GM10248 (cell line): ENCODE measurements around the gene KATNB1.

ENCODE experiments used
- CTCF ChIA-PET: fragments of 300-600 bp; sonication (Branson Sonifier 250); formaldehyde crosslinking; extraction: SDS; loops from one replicate; lab custom pipeline; 2021; ENCODE audit warnings: antibody characterized with exemption; lab: Yijun Ruan, JAX
- POLR2A ChIA-PET: fragments of 350-650 bp; sonication (Branson Sonifier 250); formaldehyde crosslinking; extraction: SDS; loops from one replicate; lab custom pipeline; 2020; ENCODE audit warnings: antibody characterized with exemption; lab: Yijun Ruan, JAX
- DNase-seq: peaks from one replicate; pipeline ENCODE4 v3.0.0; 2012; ENCODE audit errors: extremely low spot score
- CTCF ChIP-seq: IDR thresholded peaks from 2 replicates; pipeline ENCODE4 v1.5.1; 2012; ENCODE audit warnings: mild to moderate bottlenecking, low read depth; ENCODE audit errors: extremely low read depth, missing control alignments, control extremely low read depth

The KATNB1 gene

GRCh38 chr16:57690782-57691471, 44.6 kb upstream of the KATNB1 start:
- CTCF ChIA-PET: interaction anchor here (2.0 to 2.9 kb wide), 2 partner anchors 43 to 115 kb away, joined by 7 to 8 read pairs; no protein-coding TSS in a partner anchor
- DNase-seq: no peak
- POLR2A ChIA-PET: no interaction called here

DNA sequence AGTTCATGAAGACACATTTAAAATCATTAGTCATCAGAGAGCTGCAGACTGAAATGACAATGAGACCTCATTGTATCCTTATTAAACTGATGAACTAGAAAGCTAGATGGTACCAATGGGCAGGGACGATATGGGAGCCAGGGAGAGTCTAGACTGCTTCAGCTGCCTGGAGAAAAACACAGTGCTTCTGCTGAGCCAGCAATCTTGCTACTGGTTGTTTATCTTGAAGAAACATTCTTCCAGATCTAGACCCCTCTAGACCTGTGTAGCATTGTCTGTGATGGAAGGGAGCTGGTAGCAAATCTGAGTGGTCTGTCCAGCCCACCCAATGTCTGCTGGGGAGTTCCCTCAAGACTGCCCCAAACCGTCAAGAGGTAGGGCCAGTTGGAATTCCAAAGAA, 42.9 kb upstream of the KATNB1 start:
- no peak for DNase-seq
- TF ChIP-seq CTCF: no peak
- ChIA-PET POLR2A (no interaction called here), CTCF (interaction anchor here (1.1 kb wide), 1 partner anchor 8 kb away, joined by 3 read pairs; no protein-coding TSS in a partner anchor)

More at GRCh38 chr16:57690782-57691471, 44.6 kb upstream of the KATNB1 start:
- TF ChIP-seq CTCF: no peak

DNA sequence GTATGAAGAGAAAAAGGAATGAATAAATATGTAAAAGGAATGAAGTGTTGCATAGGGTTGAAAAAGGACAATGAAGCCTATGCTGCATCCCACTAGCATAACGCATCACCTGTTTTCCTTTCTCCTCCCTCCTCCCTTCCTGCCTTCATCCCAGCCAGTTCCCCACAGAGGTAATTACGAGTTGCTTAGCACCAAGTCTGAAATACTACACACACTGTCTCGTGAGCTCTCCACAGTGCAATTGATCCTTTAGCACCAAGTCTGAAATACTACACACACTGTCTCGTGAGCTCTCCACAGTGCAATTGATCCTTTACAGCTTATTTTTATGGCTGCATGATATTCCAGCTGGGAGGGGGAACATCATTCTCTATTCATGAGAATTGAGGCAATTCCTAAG, 42.0 kb upstream of the KATNB1 start:
- ChIA-PET POLR2A (no interaction called here), CTCF (interaction anchor here (1.2 kb wide), 1 partner anchor 10 kb away, joined by 4 read pairs; no protein-coding TSS in a partner anchor)
- TF ChIP-seq CTCF: no peak
- DNase-seq: no peak

- CTCF ChIA-PET: interaction anchor here (1.2 to 1.4 kb wide), 2 partner anchors 9 to 10 kb away, joined by 4 to 5 read pairs; no protein-coding TSS in a partner anchor
- POLR2A ChIA-PET: no interaction called here
- no peak for DNase-seq
- TF ChIP-seq CTCF: no peak
These were observed 41.3 kb upstream of the KATNB1 start for GRCh38 chr16:57694231-57694724.

- no peak for TF ChIP-seq CTCF
- POLR2A ChIA-PET: no interaction called here
- peak; percentile 73 for DNase-seq
- CTCF ChIA-PET: interaction anchor here (0.7 to 1.4 kb wide), 2 partner anchors 10 to 49 kb away, joined by 3 to 5 read pairs; no protein-coding TSS in a partner anchor
These were observed 40.6 kb upstream of the KATNB1 start, which contains the start of gene DRC7 for GRCh38 chr16:57694725-57695679. Gene DRC7, plus strand, starts transcription at chr16:57694806. Its CDS starts 3,144 bp downstream, at chr16:57697950.

DNA sequence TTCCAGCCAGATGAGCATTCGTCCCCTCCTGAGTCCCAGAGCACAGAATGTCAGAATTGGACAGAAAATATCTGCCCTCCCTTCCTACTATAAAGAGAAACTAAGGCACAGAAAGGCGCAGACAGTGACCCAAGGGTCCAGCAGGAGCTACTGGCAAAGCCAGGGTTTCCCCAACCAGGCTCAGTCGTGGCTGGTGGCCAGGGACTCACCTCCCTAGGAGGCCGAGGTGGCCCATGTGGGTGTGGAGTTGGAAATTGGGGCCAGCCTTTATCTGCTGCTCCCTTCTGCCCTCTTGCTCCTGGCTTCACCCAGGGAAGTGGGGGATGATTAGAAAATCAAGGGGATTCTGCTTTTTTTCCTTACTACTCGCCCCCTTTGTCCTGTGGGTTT, 39.9 kb upstream of the KATNB1 start:
- no peak for TF ChIP-seq CTCF
- CTCF ChIA-PET: interaction anchor here (0.7 to 1.4 kb wide), 2 partner anchors 10 to 49 kb away, joined by 3 to 5 read pairs; no protein-coding TSS in a partner anchor
- DNase-seq: no peak
- POLR2A ChIA-PET: no interaction called here
